Parathyroid adenoma (tissue), 2 donors: ENCODE results near the gene SPRY1.

Experiments used
- H2AFZ ChIP-seq: fragments of 300-600 bp; sonication (generic); one replicate; pipeline ENCODE4 v1.7.0; 2017; ENCODE audit warnings: antibody characterized with exemption, mild to moderate bottlenecking
- H3K27ac ChIP-seq: fragments of 300-600 bp; sonication (generic); one replicate; pipeline ENCODE4 v1.7.0; 2017
- H3K27me3 ChIP-seq: fragments of 300-600 bp; sonication (generic); one replicate; pipeline ENCODE4 v1.7.0; 2017; ENCODE audit warnings: low read length; ENCODE audit not compliant: control insufficient read depth, insufficient read depth
- H3K36me3 ChIP-seq: fragments of 300-600 bp; sonication (generic); one replicate; pipeline ENCODE4 v1.7.0; 2017; ENCODE audit warnings: low read length; ENCODE audit not compliant: control insufficient read depth, insufficient read depth
- H3K4me1 ChIP-seq: fragments of 300-600 bp; sonication (generic); one replicate; pipeline ENCODE4 v1.7.0; 2017; ENCODE audit warnings: control low read depth
- H3K4me2 ChIP-seq: fragments of 300-600 bp; sonication (generic); one replicate; pipeline ENCODE4 v1.7.0; 2017; ENCODE audit warnings: low read length
- H3K4me3 ChIP-seq: fragments of 300-600 bp; sonication (generic); one replicate; pipeline ENCODE4 v1.7.0; 2017; ENCODE audit warnings: low read depth, low read length
- H3K79me2 ChIP-seq: fragments of 300-600 bp; sonication (generic); one replicate; pipeline ENCODE4 v1.7.0; 2017; ENCODE audit warnings: control low read depth
- H3K9ac ChIP-seq: fragments of 300-600 bp; sonication (generic); one replicate; pipeline ENCODE4 v1.7.0; 2017; ENCODE audit warnings: mild to moderate bottlenecking
- H3K9me3 ChIP-seq: fragments of 300-600 bp; sonication (generic); one replicate; pipeline ENCODE4 v1.7.0; 2017; ENCODE audit warnings: low read length; ENCODE audit not compliant: control insufficient read depth
- CTCF ChIP-seq: fragments of 300-600 bp; sonication (generic); IDR thresholded peaks from one replicate; pipeline ENCODE4 v1.7.0; 2017; ENCODE audit warnings: antibody characterized with exemption, mild to moderate bottlenecking
- donor health status: primary hyperparathyroidism.

SPRY1 gene

DNA sequence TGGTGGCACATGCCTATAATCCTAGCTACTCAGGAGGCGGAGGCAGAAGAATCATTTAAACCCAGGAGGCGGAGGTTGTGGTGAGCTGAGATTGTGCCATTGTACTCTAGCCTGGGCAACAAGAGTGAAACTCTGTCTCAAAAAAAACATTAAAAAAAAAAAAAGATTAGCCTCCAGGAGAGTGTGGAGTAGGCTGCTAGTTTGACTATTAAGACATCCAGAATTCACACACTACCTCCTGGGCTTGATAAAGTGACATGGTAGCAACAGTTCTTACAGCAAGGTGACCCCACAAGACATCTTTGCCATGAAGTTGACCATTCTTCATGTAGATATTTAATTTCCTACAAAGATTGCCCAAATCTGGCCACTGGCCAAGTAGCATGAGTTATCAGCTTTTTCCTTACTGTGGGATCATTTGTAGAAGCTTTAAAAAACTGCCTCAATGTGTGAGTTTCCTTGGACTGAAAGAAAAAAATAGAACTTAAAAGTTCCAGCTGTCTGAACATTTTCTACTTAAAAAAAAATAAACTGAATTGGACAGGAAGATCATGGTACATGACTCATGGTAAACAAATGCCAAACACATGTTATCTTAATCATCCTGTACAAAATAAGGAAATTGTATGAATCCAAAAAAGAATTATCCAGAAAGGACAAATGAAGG is 35.3 kb upstream of the SPRY1 start:
- Histone ChIP-seq H3K4me3 (no peak overlapping the region), H3K27ac (no peak overlapping the region), H3K4me1 (no peaks in the 10 kb centered on the region), H3K4me2 (no peak overlapping the region), H3K36me3 (no peaks in the 10 kb centered on the region), H3K79me2 (no peaks in the 10 kb centered on the region), H2AFZ (no peak overlapping the region), H3K27me3 (no peaks in the 10 kb centered on the region), H3K9me3 (no peaks in the 10 kb centered on the region), H3K9ac (no peak overlapping the region)
- no peak for TF ChIP-seq CTCF

GRCh38 chr4:123362103-123362502 is 34.5 kb upstream of the SPRY1 start:
- Histone ChIP-seq H3K79me2 (no peaks in the 10 kb centered on the region), H3K36me3 (no peaks in the 10 kb centered on the region), H2AFZ (no peak overlapping the region), H3K4me2 (no peak overlapping the region), H3K27ac (no peak overlapping the region), H3K9ac (no peak overlapping the region), H3K9me3 (no peaks in the 10 kb centered on the region), H3K4me1 (no peaks in the 10 kb centered on the region), H3K27me3 (no peaks in the 10 kb centered on the region), H3K4me3 (no peak overlapping the region)
- TF ChIP-seq CTCF = no peak

DNA sequence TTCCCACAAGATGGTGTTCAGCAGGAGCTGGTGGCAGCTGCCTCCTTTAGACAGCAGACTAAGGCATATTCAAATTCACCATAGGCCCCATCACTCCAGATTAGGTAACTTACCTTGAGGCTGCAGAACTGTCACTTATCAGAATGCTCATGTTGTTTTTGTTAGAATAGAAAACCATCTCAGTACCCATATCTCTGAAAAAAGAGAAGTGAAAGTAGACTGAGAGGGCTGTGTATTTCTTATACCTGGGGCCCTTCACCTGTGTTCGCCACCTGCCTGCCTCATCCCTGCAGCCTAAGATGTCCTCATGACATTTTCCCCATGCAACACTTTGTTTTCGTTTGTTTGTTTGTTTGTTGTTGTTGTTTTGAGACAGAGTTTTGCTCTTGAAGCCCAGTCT is 32.9 kb upstream of the SPRY1 start:
- no peak overlapping the region for H3K27ac ChIP-seq

GRCh38 chr4:123364906-123365305 is 31.7 kb upstream of the SPRY1 start:
- no peaks in the 10 kb centered on the region for H3K9me3 ChIP-seq
- H3K36me3 ChIP-seq = no peaks in the 10 kb centered on the region
- no peak overlapping the region for H3K27ac ChIP-seq
- TF ChIP-seq CTCF = no peak
- no peaks in the 10 kb centered on the region for H3K79me2 ChIP-seq
- no peak overlapping the region for H3K9ac ChIP-seq
- H3K4me3 ChIP-seq = no peak overlapping the region
- H2AFZ ChIP-seq = no peak overlapping the region
- no peaks in the 10 kb centered on the region for H3K27me3 ChIP-seq
- no peak overlapping the region for H3K4me2 ChIP-seq
- H3K4me1 ChIP-seq = no peaks in the 10 kb centered on the region

More for the DNA sequence above, 32.9 kb upstream of the SPRY1 start:
- Histone ChIP-seq H3K79me2 (no peaks in the 10 kb centered on the region), H3K4me2 (no peak overlapping the region), H3K9me3 (no peaks in the 10 kb centered on the region), H3K36me3 (no peaks in the 10 kb centered on the region), H3K9ac (no peak overlapping the region), H2AFZ (no peak overlapping the region), H3K4me1 (no peaks in the 10 kb centered on the region), H3K27me3 (no peaks in the 10 kb centered on the region), H3K4me3 (no peak overlapping the region)
- TF ChIP-seq CTCF = no peak

DNA sequence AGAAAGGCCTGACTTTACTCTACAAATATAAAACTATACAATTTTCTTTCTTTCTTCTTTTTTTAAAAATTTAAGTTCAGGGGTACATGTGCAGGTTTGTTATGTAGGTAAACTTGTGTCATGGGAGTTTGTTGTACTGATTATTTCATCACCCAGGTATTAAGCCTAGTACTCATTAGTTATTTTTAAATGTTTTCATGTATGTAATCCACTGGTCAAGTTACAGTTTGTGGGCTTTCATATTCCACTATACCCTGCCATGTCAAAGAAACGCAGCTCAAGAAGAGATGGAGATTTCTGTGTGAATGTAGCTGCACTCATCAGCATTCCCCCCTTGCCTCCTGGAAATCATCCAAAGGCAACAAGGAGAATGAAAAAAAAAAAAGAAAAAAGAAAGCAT is 31.2 kb upstream of the SPRY1 start:
- no peak overlapping the region for H2AFZ ChIP-seq
- H3K9ac ChIP-seq = no peak overlapping the region
- H3K27ac ChIP-seq = no peak overlapping the region
- no peak overlapping the region for H3K4me2 ChIP-seq
- H3K79me2 ChIP-seq = no peaks in the 10 kb centered on the region
- H3K4me3 ChIP-seq = no peak overlapping the region
- no peaks in the 10 kb centered on the region for H3K27me3 ChIP-seq
- H3K9me3 ChIP-seq = no peaks in the 10 kb centered on the region
- no peaks in the 10 kb centered on the region for H3K4me1 ChIP-seq
- no peak for TF ChIP-seq CTCF
- H3K36me3 ChIP-seq = no peaks in the 10 kb centered on the region
